ENCODE results near the gene TAGAP. TPM values are rescaled to one million over a fixed set of nuclear protein-coding genes. Genes with fewer than 3 reads are reported as not detected.

Gene TAGAP
- total and polyA plus RNA-seq, 2 donors (not counting 3 experiments of a cell fraction or from before 2014, with no cell fraction given), result not detected

GRCh38 chr6:159082039-159082815 is 37.4 kb upstream of the TAGAP start:
- no TSS peak for BruUV-seq (replicated peaks)
- Histone ChIP-seq H3K9ac (replicated peaks; ENCODE audit: extremely low read depth, insufficient read depth, low read length) (no peak overlapping the region), H3K4me3 (replicated peaks in 1 of 3; ENCODE audit: insufficient read depth in 1 of 3, low read depth in 1 of 3, low read length in 3 of 3) (no peak overlapping the region), H3K9me3 (replicated peaks; ENCODE audit: control insufficient read depth, insufficient read depth, low read length) (no peaks in the 10 kb centered on the region), H3K36me3 (ENCODE audit: control insufficient read depth in 2 of 2, extremely low read depth in 1 of 2, insufficient read depth in 2 of 2, low read length in 2 of 2) (no peaks in the 10 kb centered on the region), H3K79me2 (ENCODE audit: control insufficient read depth, insufficient read depth, low read length) (no peaks in the 10 kb centered on the region), H4K20me1 (replicated peaks; ENCODE audit: control insufficient read depth, extremely low read depth, insufficient read depth, low read length) (no peaks in the 10 kb centered on the region), H3K4me1 (ENCODE audit: control insufficient read depth, extremely low read depth, insufficient read depth, low read length) (no peaks in the 10 kb centered on the region), H3K9me1 (replicated peaks; ENCODE audit: control insufficient read depth, extremely low read depth, insufficient read depth, low read length) (no peaks in the 10 kb centered on the region), H3K4me2 (ENCODE audit: insufficient read depth, low read length) (no peak overlapping the region), H2AFZ (ENCODE audit: low read depth, low read length) (no peak overlapping the region), H3K27me3 (ENCODE audit: control insufficient read depth in 2 of 2, insufficient read depth in 2 of 2, low read length in 2 of 2) (no peaks in the 10 kb centered on the region), H3K27ac (ENCODE audit: insufficient read depth, low read depth, low read length) (no peak overlapping the region)
- TF ChIP-seq POLR2A (IDR thresholded peaks at IDR 0.05; ENCODE audit: low read depth, low read length) (no peak), CTCF (IDR thresholded peaks at IDR 0.05; ENCODE audit: extremely low read depth in 1 of 2, insufficient read depth in 1 of 2, low read depth in 1 of 2, low read length in 2 of 2) (no peak), GATA2 (IDR thresholded peaks at IDR 0.05; ENCODE audit: insufficient read depth, insufficient read length, low read depth, low read length) (no peak), FOS (IDR thresholded peaks at IDR 0.05; ENCODE audit: borderline replicate concordance, insufficient read depth, low read length) (no peak), MAX (IDR thresholded peaks at IDR 0.05; ENCODE audit: insufficient read depth, insufficient read length) (no peak), EZH2 (IDR thresholded peaks at IDR 0.05; ENCODE audit: borderline replicate concordance, low read depth, low read length, severe bottlenecking) (no peak), POLR2AphosphoS5 (IDR thresholded peaks at IDR 0.05; ENCODE audit: insufficient read depth, low read depth, low read length) (no peak), MYC (IDR thresholded peaks at IDR 0.05; ENCODE audit: low read depth, low read length) (no peak), JUN (IDR thresholded peaks at IDR 0.05; ENCODE audit: borderline replicate concordance, insufficient read depth, insufficient read length, low read depth) (no peak)
- FAIRE-seq, result no peak
- CTCF ChIA-PET, result interaction anchor here (1.1 kb wide), 1 partner anchor 22 kb away, joined by 4 read pairs; no protein-coding TSS in a partner anchor
- dilution Hi-C loops (cut with MboI; ENCODE audit: extremely low pct_ligation_motif_present, low sequenced_read_pairs), result no loop called here
- POLR2A ChIA-PET, result no interaction called here
- no peak for DNase-seq (ENCODE audit: low read depth, low spot score)
- intact Hi-C loops (cut with micrococcal nuclease), result no loop called here
